Neural progenitor cell (in vitro differentiated cells): ENCODE results near the gene RGS8. TPM values are rescaled to one million over a fixed set of nuclear protein-coding genes. Genes with fewer than 3 reads are reported as not detected.
A peak's percentile ranks its signal among the peaks of the same experiment; 100 is the strongest.

Source experiments
- DNase-seq: peaks from one replicate; pipeline ENCODE4 v3.0.0-alpha.2; 2016; ENCODE audit warnings: low spot score
- H2AFZ ChIP-seq: fragments of 200-600 bp; sonication (generic); replicated peaks from 2 replicates; pipeline ENCODE4 v1.6.1; 2016; ENCODE audit warnings: antibody characterized with exemption
- H3F3A ChIP-seq: fragments of 200-600 bp; sonication (generic); 2 replicates; pipeline ENCODE4 v1.6.1; 2016; ENCODE audit warnings: antibody characterized with exemption, low read depth
- H3K27ac ChIP-seq: fragments of 200-600 bp; sonication (generic); 2 replicates; pipeline ENCODE4 v1.5.1; 2016; ENCODE audit warnings: mild to moderate bottlenecking
- H3K27me3 ChIP-seq: fragments of 200-600 bp; sonication (generic); 2 replicates; pipeline ENCODE4 v1.6.1; 2016; ENCODE audit warnings: mild to moderate bottlenecking, moderate library complexity
- H3K36me3 ChIP-seq: fragments of 200-600 bp; sonication (generic); 2 replicates; pipeline ENCODE4 v1.5.1; 2016
- H3K4me1 ChIP-seq: fragments of 200-600 bp; sonication (generic); 2 replicates; pipeline ENCODE4 v1.6.1; 2016; ENCODE audit warnings: mixed run types
- H3K4me2 ChIP-seq: fragments of 200-600 bp; sonication (generic); 2 replicates; pipeline ENCODE4 v1.6.1; 2016
- H3K4me3 ChIP-seq: fragments of 200-600 bp; sonication (generic); 2 replicates; pipeline ENCODE4 v1.5.1; 2016
- H3K79me2 ChIP-seq: fragments of 200-600 bp; sonication (generic); 2 replicates; pipeline ENCODE4 v1.6.1; 2016; ENCODE audit warnings: low read depth
- H3K9ac ChIP-seq: fragments of 200-600 bp; sonication (generic); 2 replicates; pipeline ENCODE4 v1.6.1; 2016
- H3K9me3 ChIP-seq: fragments of 200-600 bp; sonication (generic); 2 replicates; pipeline ENCODE4 v1.5.1; 2016; ENCODE audit warnings: low read depth
- H4K20me1 ChIP-seq: fragments of 200-600 bp; sonication (generic); 2 replicates; pipeline ENCODE4 v1.6.1; 2016; ENCODE audit warnings: low read depth
- H3K27ac Mint-ChIP-seq: 3 replicates; pipeline ENCODE4 v1.8.0; 2021; ENCODE audit warnings: mixed read lengths
- H3K27me3 Mint-ChIP-seq: 2 replicates; pipeline ENCODE4 v1.8.0; 2022; ENCODE audit warnings: low read depth, mild to moderate bottlenecking, inconsistent platforms, moderate library complexity, mixed read lengths; ENCODE audit not compliant: insufficient read depth
- H3K36me3 Mint-ChIP-seq: 3 replicates; pipeline ENCODE4 v1.8.0; 2021; ENCODE audit warnings: mixed read lengths
- H3K4me1 Mint-ChIP-seq: 3 replicates; pipeline ENCODE4 v1.8.0; 2021; ENCODE audit warnings: mixed read lengths
- H3K4me3 Mint-ChIP-seq: 3 replicates; pipeline ENCODE4 v1.8.0; 2021; ENCODE audit warnings: mild to moderate bottlenecking, moderate library complexity, mixed read lengths
- H3K9me3 Mint-ChIP-seq: 3 replicates; pipeline ENCODE4 v1.8.0; 2020; ENCODE audit warnings: mixed read lengths
- EZH2 ChIP-seq: fragments of 200-600 bp; sonication (generic); IDR thresholded peaks from 2 replicates; pipeline ENCODE4 v1.6.1; 2017; ENCODE audit warnings: antibody characterized with exemption, mild to moderate bottlenecking, moderate library complexity
- EZH2phosphoT487 ChIP-seq: fragments of 200-600 bp; sonication (generic); IDR thresholded peaks from 2 replicates; pipeline ENCODE4 v1.6.1; 2017; ENCODE audit warnings: antibody characterized with exemption
- total RNA-seq: library from RNA; depleted of rRNA; stranded (reverse); fragments of >200 nt; gene quantifications from 2 replicates; pipeline ENCODE4 v1.2.3, GENCODE V29; 2015; ENCODE audit warnings: low replicate concordance
- TF ChIP-seq, protein P1 (sequence below): fragments of 200-600 bp; sonication (generic); IDR thresholded peaks from 2 replicates; pipeline ENCODE4 v1.5.1; 2017; ENCODE audit warnings: antibody characterized with exemption, mild to moderate bottlenecking

RGS8 gene
- total RNA-seq, 1 donor from 2014 or later, result 0.99 TPM

DNA sequence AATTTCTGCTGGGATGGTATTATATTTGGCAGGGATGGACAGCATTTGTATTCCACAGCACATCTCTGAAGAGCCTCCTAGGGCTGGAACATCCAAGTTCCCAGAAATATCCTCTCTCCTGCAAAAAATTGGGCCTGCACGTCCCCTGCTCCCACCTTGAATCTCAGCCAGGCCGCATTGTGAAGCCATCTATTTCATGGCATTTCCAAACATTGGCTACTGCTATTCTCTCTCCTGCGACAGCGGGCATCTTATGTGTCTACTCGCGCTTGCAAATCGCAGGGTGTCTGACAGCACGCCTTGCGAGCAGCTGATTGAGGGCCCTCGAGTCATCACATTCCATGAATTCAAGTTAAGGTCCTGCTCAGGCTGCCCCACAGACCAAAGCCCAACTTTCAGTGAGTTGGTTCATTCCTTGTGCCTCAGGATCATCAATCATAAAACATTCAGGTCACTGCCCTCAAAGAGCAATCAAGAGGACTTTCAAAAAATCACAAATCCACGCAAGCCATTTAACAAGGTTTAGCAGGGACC, 15.8 kb downstream of the RGS8 start:
- Mint-ChIP-seq H3K27ac (no peak overlapping the region), H3K9me3 (no peaks in the 10 kb centered on the region), H3K4me1 (peaks cover 66% of the 10 kb centered on the region), H3K4me3 (no peak overlapping the region), H3K27me3 (peaks cover 8% of the 10 kb centered on the region), H3K36me3 (no peaks in the 10 kb centered on the region)
- Histone ChIP-seq H3K79me2 (no peaks in the 10 kb centered on the region), H3K4me3 (no peak overlapping the region), H2AFZ (no peak overlapping the region), H3K9ac (no peak overlapping the region), H3F3A (peaks cover 15% of the 10 kb centered on the region), H3K9me3 (no peaks in the 10 kb centered on the region), H3K4me1 (peaks cover 43% of the 10 kb centered on the region), H4K20me1 (no peaks in the 10 kb centered on the region), H3K27me3 (no peaks in the 10 kb centered on the region), H3K36me3 (no peaks in the 10 kb centered on the region), H3K27ac (no peak overlapping the region), H3K4me2 (no peak overlapping the region)
- TF ChIP-seq EZH2, result no peak
- TF ChIP-seq, protein P1, sequence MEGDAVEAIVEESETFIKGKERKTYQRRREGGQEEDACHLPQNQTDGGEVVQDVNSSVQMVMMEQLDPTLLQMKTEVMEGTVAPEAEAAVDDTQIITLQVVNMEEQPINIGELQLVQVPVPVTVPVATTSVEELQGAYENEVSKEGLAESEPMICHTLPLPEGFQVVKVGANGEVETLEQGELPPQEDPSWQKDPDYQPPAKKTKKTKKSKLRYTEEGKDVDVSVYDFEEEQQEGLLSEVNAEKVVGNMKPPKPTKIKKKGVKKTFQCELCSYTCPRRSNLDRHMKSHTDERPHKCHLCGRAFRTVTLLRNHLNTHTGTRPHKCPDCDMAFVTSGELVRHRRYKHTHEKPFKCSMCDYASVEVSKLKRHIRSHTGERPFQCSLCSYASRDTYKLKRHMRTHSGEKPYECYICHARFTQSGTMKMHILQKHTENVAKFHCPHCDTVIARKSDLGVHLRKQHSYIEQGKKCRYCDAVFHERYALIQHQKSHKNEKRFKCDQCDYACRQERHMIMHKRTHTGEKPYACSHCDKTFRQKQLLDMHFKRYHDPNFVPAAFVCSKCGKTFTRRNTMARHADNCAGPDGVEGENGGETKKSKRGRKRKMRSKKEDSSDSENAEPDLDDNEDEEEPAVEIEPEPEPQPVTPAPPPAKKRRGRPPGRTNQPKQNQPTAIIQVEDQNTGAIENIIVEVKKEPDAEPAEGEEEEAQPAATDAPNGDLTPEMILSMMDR, result no peak
- DNase-seq, result no peak

DNA sequence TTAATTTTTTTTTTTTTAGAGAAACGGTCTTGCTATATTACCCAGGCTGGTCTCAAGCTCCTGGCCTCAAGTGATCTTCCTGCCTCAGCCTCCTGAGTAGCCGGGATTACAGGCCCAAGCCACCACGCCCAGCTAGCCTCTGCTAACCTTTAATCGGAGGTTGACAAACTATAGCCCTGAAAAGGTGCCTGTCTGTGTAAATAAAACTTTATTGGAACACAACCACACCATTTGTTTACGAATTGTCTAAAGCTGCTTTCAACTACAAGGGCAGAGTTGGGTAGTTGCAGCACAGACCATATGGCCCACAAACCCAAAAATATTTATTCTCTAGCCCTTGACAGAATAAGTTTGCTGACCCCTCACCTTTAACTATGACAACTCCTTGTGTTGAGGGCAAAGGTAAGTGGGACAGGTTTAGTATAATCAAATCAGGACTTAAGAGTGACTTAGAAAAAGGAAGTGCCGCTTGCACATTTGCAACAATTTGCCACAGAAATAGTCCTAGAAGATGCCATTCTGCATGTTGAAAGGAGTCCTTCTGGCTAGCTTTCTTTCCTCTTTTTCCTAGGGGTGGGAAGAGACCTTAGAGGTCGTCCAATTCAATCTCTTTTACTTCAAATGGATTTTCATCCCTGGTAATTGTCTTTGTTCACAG, 16.4 kb downstream of the RGS8 start:
- Mint-ChIP-seq H3K4me3 (no peak overlapping the region), H3K36me3 (no peaks in the 10 kb centered on the region), H3K4me1 (peaks cover 72% of the 10 kb centered on the region), H3K9me3 (no peaks in the 10 kb centered on the region), H3K27me3 (peaks cover 8% of the 10 kb centered on the region), H3K27ac (no peak overlapping the region)
- no peak overlapping the region for H3K4me3 ChIP-seq
- no peak overlapping the region for H2AFZ ChIP-seq
- H4K20me1 ChIP-seq, result no peaks in the 10 kb centered on the region
- H3K4me2 ChIP-seq, result no peak overlapping the region
- H3K79me2 ChIP-seq, result no peaks in the 10 kb centered on the region
- H3K36me3 ChIP-seq, result no peaks in the 10 kb centered on the region
- H3K4me1 ChIP-seq, result peaks cover 48% of the 10 kb centered on the region
- peaks cover 19% of the 10 kb centered on the region for H3F3A ChIP-seq
- no peak overlapping the region for H3K9ac ChIP-seq
- TF ChIP-seq, protein P1, result no peak
- TF ChIP-seq EZH2phosphoT487, result no peak
- no peak for TF ChIP-seq EZH2
- no peaks in the 10 kb centered on the region for H3K27me3 ChIP-seq
- no peak for DNase-seq
- H3K9me3 ChIP-seq, result no peaks in the 10 kb centered on the region
- H3K27ac ChIP-seq, result no peak overlapping the region

DNA sequence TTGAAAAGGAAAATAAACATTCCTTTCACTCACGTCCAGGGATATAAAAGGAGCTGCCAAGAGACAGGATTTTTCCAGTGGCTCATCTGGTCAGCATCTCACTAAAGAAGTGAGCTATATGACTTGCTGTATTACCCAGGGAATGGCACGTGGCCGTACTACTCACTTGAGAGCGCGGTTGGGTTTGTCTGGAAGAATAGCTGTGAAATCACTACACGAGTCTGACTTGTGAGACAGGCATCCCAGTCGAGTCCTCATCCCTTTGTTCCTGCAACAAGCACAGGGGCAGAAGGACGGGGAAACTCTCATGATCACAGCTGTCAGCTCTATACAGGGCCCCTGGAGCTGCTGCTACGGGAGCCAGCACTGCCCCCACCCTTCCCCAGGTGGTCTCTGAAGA, 17.7 kb downstream of the RGS8 start:
- peaks cover 50% of the 10 kb centered on the region for H3K4me1 ChIP-seq
- peak; percentile 43 for DNase-seq
- peaks cover 28% of the 10 kb centered on the region for H3F3A ChIP-seq
- H3K4me3 ChIP-seq, result no peak overlapping the region
- no peak for TF ChIP-seq EZH2
- TF ChIP-seq, protein P1, result no peak
- no peak for TF ChIP-seq EZH2phosphoT487
- Mint-ChIP-seq H3K9me3 (no peaks in the 10 kb centered on the region), H3K4me3 (no peak overlapping the region), H3K36me3 (no peaks in the 10 kb centered on the region), H3K27ac (no peak overlapping the region), H3K27me3 (peaks cover 8% of the 10 kb centered on the region), H3K4me1 (peaks cover 73% of the 10 kb centered on the region)
- peak overlapping the region; percentile 39 for H3K4me2 ChIP-seq
- no peaks in the 10 kb centered on the region for H4K20me1 ChIP-seq
- H2AFZ ChIP-seq, result peak overlapping the region; percentile 15
- no peak overlapping the region for H3K27ac ChIP-seq
- no peaks in the 10 kb centered on the region for H3K27me3 ChIP-seq
- no peaks in the 10 kb centered on the region for H3K36me3 ChIP-seq
- no peaks in the 10 kb centered on the region for H3K9me3 ChIP-seq
- H3K9ac ChIP-seq, result no peak overlapping the region
- H3K79me2 ChIP-seq, result no peaks in the 10 kb centered on the region
